SKM-1 treated with dmso at 0.1 percent for 144 hours (cell line): ENCODE results near the gene LPAR1.

ENCODE experiments used
- DNase-seq: peaks from one replicate; lab custom pipeline; 2025; ENCODE audit not compliant: unreplicated experiment; lab: John Stamatoyannopoulos, UW

LPAR1 gene

GRCh38 chr9:110921705-110922104, 116.6 kb downstream of the LPAR1 start:
- DNase-seq, result no peak

- DNase-seq, result no peak
Observed at GRCh38 chr9:110919609-110920008, 118.7 kb downstream of the LPAR1 start.

- DNase-seq, result no peak
Observed at GRCh38 chr9:110919050-110919435, 119.2 kb downstream of the LPAR1 start.

- no peak for DNase-seq
Observed at GRCh38 chr9:110918316-110919049, 119.8 kb downstream of the LPAR1 start.

GRCh38 chr9:110916403-110916802, 121.9 kb downstream of the LPAR1 start:
- DNase-seq, result no peak

- no peak for DNase-seq
Observed at GRCh38 chr9:110912419-110913291, 125.6 kb downstream of the LPAR1 start.

- no peak for DNase-seq
Observed at GRCh38 chr9:110911659-110912418, 126.4 kb downstream of the LPAR1 start.

GRCh38 chr9:110908894-110909293, 129.4 kb downstream of the LPAR1 start:
- DNase-seq, result no peak

GRCh38 chr9:110900917-110901316, 137.4 kb downstream of the LPAR1 start:
- no peak for DNase-seq

GRCh38 chr9:110900456-110900855, 137.8 kb downstream of the LPAR1 start:
- DNase-seq, result no peak

- DNase-seq, result no peak
Observed at GRCh38 chr9:110898866-110899265, 139.4 kb downstream of the LPAR1 start.

GRCh38 chr9:110898358-110898757, 139.9 kb downstream of the LPAR1 start:
- DNase-seq, result no peak

- DNase-seq, result no peak
Observed at GRCh38 chr9:110897943-110898342, 140.3 kb downstream of the LPAR1 start.

GRCh38 chr9:110895147-110895905, 142.9 kb downstream of the LPAR1 start:
- no peak for DNase-seq

GRCh38 chr9:110894731-110895130, 143.5 kb downstream of the LPAR1 start:
- DNase-seq, result no peak

- no peak for DNase-seq
Observed at GRCh38 chr9:110892689-110893088, 145.6 kb downstream of the LPAR1 start.

- DNase-seq, result no peak
Observed at GRCh38 chr9:110891760-110892159, 146.5 kb downstream of the LPAR1 start.

GRCh38 chr9:110890416-110890815, 147.9 kb downstream of the LPAR1 start:
- DNase-seq, result no peak

GRCh38 chr9:110887276-110887675, 151.0 kb downstream of the LPAR1 start:
- no peak for DNase-seq

GRCh38 chr9:110886832-110887231, 151.4 kb downstream of the LPAR1 start:
- DNase-seq, result no peak

- DNase-seq, result no peak
Observed at GRCh38 chr9:110880189-110880588, 158.1 kb downstream of the LPAR1 start.
